Spleen (tissue), 7 donors: Measurements from ENCODE around the gene RB1.

Source experiments
- POLR2AphosphoS5 ChIP-seq, 3 donors: sonication (generic); formaldehyde crosslinking; IDR thresholded peaks; one replicate each; pipeline ENCODE4 v1.5.1; 2017; ENCODE audit warnings: antibody characterized with exemption in 3 of 3
- TF ChIP-seq, protein P1 (sequence below), 11 experiments: fragments of 200-600 bp in 7 of 11; fragments of 450-650 bp in 4 of 11; sonication (generic) in 4 of 11; IDR thresholded peaks in 8 of 11; conservative IDR thresholded peaks in 3 of 11; 1 replicate in 7 of 11; 2 replicates in 4 of 11; pipeline versions ENCODE4 v1.4.0 to v1.8.0; 2016 to 2021; ENCODE audit warnings: antibody characterized with exemption in 11 of 11, inconsistent platforms in 4 of 11, mild to moderate bottlenecking in 1 of 11
- donor health status: DM: no; HTN: no; CAD: no; lungs with moderate emphysema.
- donor health status: DM: no; HTN: no; CAD: no.
- donor health status: DM: no; HTN: no; CAD: no.

DNA sequence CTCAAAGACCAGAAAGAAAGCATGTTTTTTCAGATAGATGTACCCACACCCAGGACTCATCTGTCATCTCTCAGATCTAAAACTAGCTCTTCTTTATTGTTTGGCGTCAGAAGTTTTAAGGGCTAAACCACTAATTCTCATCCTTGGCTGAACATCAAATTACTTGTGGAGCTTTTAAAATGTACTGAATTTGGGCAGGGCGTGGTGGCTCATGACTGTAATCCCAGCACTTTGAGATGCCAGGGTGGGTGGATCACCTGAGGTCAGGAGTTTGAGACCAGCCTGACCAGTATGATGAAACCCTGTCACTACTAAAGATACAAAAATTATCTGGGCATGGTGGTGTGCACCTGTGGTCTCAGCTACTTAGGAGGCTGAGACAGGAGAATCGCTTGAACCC, 181.9 kb downstream of the RB1 start:
- TF ChIP-seq, protein P1, sequence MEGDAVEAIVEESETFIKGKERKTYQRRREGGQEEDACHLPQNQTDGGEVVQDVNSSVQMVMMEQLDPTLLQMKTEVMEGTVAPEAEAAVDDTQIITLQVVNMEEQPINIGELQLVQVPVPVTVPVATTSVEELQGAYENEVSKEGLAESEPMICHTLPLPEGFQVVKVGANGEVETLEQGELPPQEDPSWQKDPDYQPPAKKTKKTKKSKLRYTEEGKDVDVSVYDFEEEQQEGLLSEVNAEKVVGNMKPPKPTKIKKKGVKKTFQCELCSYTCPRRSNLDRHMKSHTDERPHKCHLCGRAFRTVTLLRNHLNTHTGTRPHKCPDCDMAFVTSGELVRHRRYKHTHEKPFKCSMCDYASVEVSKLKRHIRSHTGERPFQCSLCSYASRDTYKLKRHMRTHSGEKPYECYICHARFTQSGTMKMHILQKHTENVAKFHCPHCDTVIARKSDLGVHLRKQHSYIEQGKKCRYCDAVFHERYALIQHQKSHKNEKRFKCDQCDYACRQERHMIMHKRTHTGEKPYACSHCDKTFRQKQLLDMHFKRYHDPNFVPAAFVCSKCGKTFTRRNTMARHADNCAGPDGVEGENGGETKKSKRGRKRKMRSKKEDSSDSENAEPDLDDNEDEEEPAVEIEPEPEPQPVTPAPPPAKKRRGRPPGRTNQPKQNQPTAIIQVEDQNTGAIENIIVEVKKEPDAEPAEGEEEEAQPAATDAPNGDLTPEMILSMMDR (IDR thresholded peaks at IDR 0.05 in 8 of 11, conservative IDR thresholded peaks at IDR 0.05 in 3 of 11), result no peak
- TF ChIP-seq POLR2AphosphoS5 (IDR thresholded peaks at IDR 0.05), result no peak
